Right lobe of liver (tissue), 4 donors: Measurements from ENCODE around the gene TEX50.

ENCODE experiments used
- CTCF ChIP-seq, 4 donors: fragments of 200-600 bp in 3 of 4; fragments of 450-650 bp in 1 of 4; IDR thresholded peaks; one replicate each; pipeline versions ENCODE4 v1.5.1 to v1.8.0; 2016 to 2022; ENCODE audit warnings: antibody characterized with exemption in 4 of 4, mild to moderate bottlenecking in 2 of 4
- POLR2A ChIP-seq: fragments of 450-650 bp; IDR thresholded peaks from one replicate; pipeline ENCODE4 v1.6.1; 2017; ENCODE audit warnings: antibody characterized with exemption, mild to moderate bottlenecking
- donor health status: DM: no; HTN: no; CAD: no.
- donor health status: DM: no; HTN: no; CAD: no.
- donor health status: DM: no; HTN: yes; CAD: no.

- no peak for TF ChIP-seq POLR2A
- no peak for TF ChIP-seq CTCF (IDR thresholded peaks at IDR 0.05)
Measured at GRCh38 chr1:173616859-173617258, 18.3 kb upstream of the TEX50 start.
